HG02973 (cell line): ENCODE measurements around the gene GUK1.

Experiments used
- ATAC-seq: cut with Tn5 transposase; IDR thresholded peaks from one replicate; pipeline ENCODE4 v1.9.1; 2021; ENCODE audit warnings: moderate library complexity; ENCODE audit not compliant: unreplicated experiment

Gene GUK1

DNA sequence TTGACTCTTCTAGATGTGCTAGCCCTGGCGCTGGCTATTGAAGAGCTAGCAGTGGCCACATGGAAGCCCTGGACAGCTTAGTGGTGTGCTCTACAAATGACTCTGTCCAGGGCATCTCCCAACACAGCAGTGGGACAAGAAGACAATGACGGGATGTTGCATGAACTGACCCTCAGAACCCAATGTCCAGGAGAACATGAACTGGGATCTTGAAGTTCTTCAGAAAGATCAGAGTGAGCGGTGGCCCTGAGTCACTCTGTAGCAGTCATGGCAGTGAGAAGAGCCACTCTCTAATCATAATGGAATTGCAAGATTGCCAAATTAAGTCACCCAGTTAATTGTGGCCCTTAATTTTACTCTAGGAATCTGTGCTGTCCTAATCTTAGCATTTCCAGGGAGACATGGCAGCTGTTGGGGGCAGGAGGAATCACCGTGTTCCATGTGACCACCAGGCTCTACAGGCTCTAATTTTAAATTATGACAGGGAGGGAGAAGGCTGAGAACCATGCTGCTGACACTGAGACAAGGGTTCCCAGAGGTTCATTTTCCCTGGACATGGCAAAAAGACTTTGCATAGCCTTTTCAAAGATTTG, 57.6 kb downstream of the GUK1 start:
- no peak for ATAC-seq
